Measurements from ENCODE around the gene DCXR. TPM values are rescaled to one million over a fixed set of nuclear protein-coding genes. Genes with fewer than 3 reads are reported as not detected.

Gene DCXR
- total RNA-seq, 1 experiment from 2014 or later: 140 TPM

GRCh38 chr17:82003411-82004381 is 33.8 kb downstream of the DCXR start:
- no peak for TF ChIP-seq CTCF (conservative IDR thresholded peaks at IDR 0.05; ENCODE audit: low read depth, low read length)
- TF ChIP-seq EZH2 (IDR thresholded peaks at IDR 0.05; ENCODE audit: borderline replicate concordance, low read depth, low read length, poor library complexity, severe bottlenecking): no peak
- no peaks in the 10 kb centered on the region for H3K27me3 ChIP-seq (replicated peaks; ENCODE audit: insufficient read depth, low read depth, low read length, poor library complexity)
- no peak overlapping the region for H3K4me3 ChIP-seq (ENCODE audit: low read depth, low read length, poor library complexity, severe bottlenecking)
- H3K9me3 ChIP-seq (ENCODE audit: low read depth, low read length, poor library complexity, severe bottlenecking): no peaks in the 10 kb centered on the region
- H3K27ac ChIP-seq (ENCODE audit: low read depth, low read length, poor library complexity, severe bottlenecking): no peak overlapping the region
- intact Hi-C loops (cut with micrococcal nuclease; ENCODE audit: unreplicated experiment): no loop called here
- peak; percentile 76 for DNase-seq (ENCODE audit: low spot score)
- no peaks in the 10 kb centered on the region for H3K36me3 ChIP-seq (ENCODE audit: insufficient read depth, low read length, poor library complexity, severe bottlenecking)
- POLR2A ChIA-PET (ENCODE audit: low non-redundant PET): interaction anchor here (0.6 kb wide), 1 partner anchor 428 kb away, joined by 4 read pairs; no protein-coding TSS in a partner anchor
- BruUV-seq (replicated peaks): no TSS peak
- H3K4me1 ChIP-seq (ENCODE audit: insufficient read depth, low read length, poor library complexity, severe bottlenecking): peaks cover 9% of the 10 kb centered on the region
- CTCF ChIA-PET: interaction anchor here (0.6 to 0.7 kb wide), 2 partner anchors 16 to 29 kb away, joined by 3 to 6 read pairs; no protein-coding TSS in a partner anchor

- BruUV-seq (replicated peaks): no TSS peak
- ChIA-PET POLR2A (ENCODE audit: low non-redundant PET) (no interaction called here), CTCF (no interaction called here)
- no peaks in the 10 kb centered on the region for H3K27me3 ChIP-seq (replicated peaks; ENCODE audit: insufficient read depth, low read depth, low read length, poor library complexity)
- TF ChIP-seq CTCF (conservative IDR thresholded peaks at IDR 0.05; ENCODE audit: low read depth, low read length) (no peak), EZH2 (IDR thresholded peaks at IDR 0.05; ENCODE audit: borderline replicate concordance, low read depth, low read length, poor library complexity, severe bottlenecking) (no peak)
- DNase-seq (ENCODE audit: low spot score): no peak
- H3K9me3 ChIP-seq (ENCODE audit: low read depth, low read length, poor library complexity, severe bottlenecking): no peaks in the 10 kb centered on the region
- H3K36me3 ChIP-seq (ENCODE audit: insufficient read depth, low read length, poor library complexity, severe bottlenecking): no peaks in the 10 kb centered on the region
- intact Hi-C loops (cut with micrococcal nuclease; ENCODE audit: unreplicated experiment): no loop called here
- H3K4me3 ChIP-seq (ENCODE audit: low read depth, low read length, poor library complexity, severe bottlenecking): no peak overlapping the region
- H3K27ac ChIP-seq (ENCODE audit: low read depth, low read length, poor library complexity, severe bottlenecking): no peak overlapping the region
- H3K4me1 ChIP-seq (ENCODE audit: insufficient read depth, low read length, poor library complexity, severe bottlenecking): peaks cover 9% of the 10 kb centered on the region
These were observed 35.9 kb downstream of the DCXR start for GRCh38 chr17:82001571-82002056.

GRCh38 chr17:82000803-82001570 is 36.5 kb downstream of the DCXR start:
- BruUV-seq (replicated peaks): no TSS peak
- CTCF ChIA-PET: no interaction called here

More at GRCh38 chr17:82000803-82001570, 36.5 kb downstream of the DCXR start:
- POLR2A ChIA-PET (ENCODE audit: low non-redundant PET): no interaction called here
- no peaks in the 10 kb centered on the region for H3K9me3 ChIP-seq (ENCODE audit: low read depth, low read length, poor library complexity, severe bottlenecking)
- no peaks in the 10 kb centered on the region for H3K36me3 ChIP-seq (ENCODE audit: insufficient read depth, low read length, poor library complexity, severe bottlenecking)
- no peak for DNase-seq (ENCODE audit: low spot score)
- H3K27me3 ChIP-seq (replicated peaks; ENCODE audit: insufficient read depth, low read depth, low read length, poor library complexity): no peaks in the 10 kb centered on the region
- intact Hi-C loops (cut with micrococcal nuclease; ENCODE audit: unreplicated experiment): no loop called here
- no peak overlapping the region for H3K27ac ChIP-seq (ENCODE audit: low read depth, low read length, poor library complexity, severe bottlenecking)
- H3K4me1 ChIP-seq (ENCODE audit: insufficient read depth, low read length, poor library complexity, severe bottlenecking): peaks cover 9% of the 10 kb centered on the region
- no peak overlapping the region for H3K4me3 ChIP-seq (ENCODE audit: low read depth, low read length, poor library complexity, severe bottlenecking)
- no peak for TF ChIP-seq EZH2 (IDR thresholded peaks at IDR 0.05; ENCODE audit: borderline replicate concordance, low read depth, low read length, poor library complexity, severe bottlenecking)

Measured in A673 (cell line).